ENCODE results near the gene UPB1. TPM values are rescaled to one million over a fixed set of nuclear protein-coding genes. Genes with fewer than 3 reads are reported as not detected.
A peak's percentile ranks its signal among the peaks of the same experiment; 100 is the strongest.

Gene UPB1
- total and polyA plus RNA-seq, 7 donors = 0.07 to 0.82 (median 0.18) TPM

GRCh38 chr22:24516301-24516737 lies 21.2 kb downstream of the UPB1 start:
- ATAC-seq (no peak), DNase-seq (peak in 1 of 2 donors; percentile 34)
- intact Hi-C loops (cut with DNase I) = no loop called here
- Histone ChIP-seq H3K36me3 (ENCODE audit: insufficient read depth in 1 of 2, low read depth in 1 of 2) (no peaks in the 10 kb centered on the region), H3K4me1 (peaks cover 13% of the 10 kb centered on the region), H3K27me3 (ENCODE audit: insufficient read depth in 3 of 3, low read length in 2 of 3) (no peaks in the 10 kb centered on the region), H3K27ac (no peak overlapping the region), H3K9me3 (no peaks in the 10 kb centered on the region), H3K4me3 (no peak overlapping the region)
- TF ChIP-seq CTCF (IDR thresholded peaks at IDR 0.05) = no peak
- WGBS, 3 donors = 28 to 52% (median 40%) methylated on average over 3 of the region's 3 CpGs

GRCh38 chr22:24517446-24517845 lies 22.3 kb downstream of the UPB1 start:
- ATAC-seq (no peak), DNase-seq (no peak)
- no peak for TF ChIP-seq CTCF (IDR thresholded peaks at IDR 0.05)
- H3K4me3 ChIP-seq = no peak overlapping the region
- intact Hi-C loops (cut with DNase I) = no loop called here
- H3K9me3 ChIP-seq = no peaks in the 10 kb centered on the region
- no peak overlapping the region for H3K27ac ChIP-seq
- H3K4me1 ChIP-seq = peaks cover 3% of the 10 kb centered on the region
- no peaks in the 10 kb centered on the region for H3K36me3 ChIP-seq (ENCODE audit: insufficient read depth in 1 of 2, low read depth in 1 of 2)
- 83 to 88% (median 83%) methylated on average over 2 of the region's 2 CpGs for WGBS, 3 donors
- H3K27me3 ChIP-seq (ENCODE audit: insufficient read depth in 3 of 3, low read length in 2 of 3) = no peaks in the 10 kb centered on the region

- no peak for DNase-seq
- H3K4me3 ChIP-seq = no peak overlapping the region
- intact Hi-C loops (cut with DNase I) = no loop called here
- no peaks in the 10 kb centered on the region for H3K36me3 ChIP-seq (ENCODE audit: insufficient read depth in 1 of 2, low read depth in 1 of 2)
- no peak for TF ChIP-seq CTCF (IDR thresholded peaks at IDR 0.05)
- H3K9me3 ChIP-seq = no peaks in the 10 kb centered on the region
- no peak overlapping the region for H3K27ac ChIP-seq
- no peaks in the 10 kb centered on the region for H3K27me3 ChIP-seq (ENCODE audit: insufficient read depth in 3 of 3, low read length in 2 of 3)
- no peak for ATAC-seq
- 74 to 87% (median 86%) methylated on average over 3 of the region's 3 CpGs for WGBS, 3 donors
- peaks cover 3% of the 10 kb centered on the region for H3K4me1 ChIP-seq
These were observed 23.1 kb downstream of the UPB1 start for GRCh38 chr22:24518228-24518627.

- TF ChIP-seq CTCF (IDR thresholded peaks at IDR 0.05) = no peak
- Histone ChIP-seq H3K9me3 (no peaks in the 10 kb centered on the region), H3K4me1 (peaks cover 3% of the 10 kb centered on the region), H3K36me3 (ENCODE audit: insufficient read depth in 1 of 2, low read depth in 1 of 2) (no peaks in the 10 kb centered on the region), H3K27ac (no peak overlapping the region), H3K27me3 (ENCODE audit: insufficient read depth in 3 of 3, low read length in 2 of 3) (no peaks in the 10 kb centered on the region), H3K4me3 (no peak overlapping the region)
- DNase-seq (peak in 1 of 2 donors; percentile 3), ATAC-seq (no peak)
- intact Hi-C loops (cut with DNase I) = no loop called here
- 50 to 65% (median 64%) methylated on average over 9 of the region's 9 CpGs for WGBS, 3 donors
These were observed 23.8 kb downstream of the UPB1 start for GRCh38 chr22:24518771-24519485.

- 60 to 81% (median 73%) methylated on average over 5 of the region's 5 CpGs for WGBS, 3 donors
- no peak overlapping the region for H3K27ac ChIP-seq
- peaks cover 3% of the 10 kb centered on the region for H3K4me1 ChIP-seq
- ATAC-seq (no peak), DNase-seq (no peak)
- H3K27me3 ChIP-seq (ENCODE audit: insufficient read depth in 3 of 3, low read length in 2 of 3) = no peaks in the 10 kb centered on the region
- TF ChIP-seq CTCF (IDR thresholded peaks at IDR 0.05) = no peak
- no peak overlapping the region for H3K4me3 ChIP-seq
- intact Hi-C loops (cut with DNase I) = no loop called here
- no peaks in the 10 kb centered on the region for H3K9me3 ChIP-seq
- H3K36me3 ChIP-seq (ENCODE audit: insufficient read depth in 1 of 2, low read depth in 1 of 2) = no peaks in the 10 kb centered on the region
These were observed 24.4 kb downstream of the UPB1 start for GRCh38 chr22:24519496-24519895.
